Lower leg skin (tissue), 4 donors: ENCODE measurements around the gene PATJ. TPM values are rescaled to one million over a fixed set of nuclear protein-coding genes. Genes with fewer than 3 reads are reported as not detected.
"Not testable (repeated sequence)": the region's sequence is repeated elsewhere in the genome, so short reads cannot be mapped to it uniquely, and the experiment has no call there.

ENCODE experiments used
- DNase-seq, 2 donors: peaks; one replicate each; pipeline ENCODE4 v3.0.0-alpha.2; 2019; ENCODE audit warnings: low spot score in 2 of 2
- H3K4me3 ChIP-seq: fragments of 200-600 bp; sonication (generic); 2 replicates; pipeline ENCODE4 v1.5.1; 2017; ENCODE audit warnings: mild to moderate bottlenecking, low read depth; ENCODE audit not compliant: poor library complexity, severe bottlenecking
- CTCF ChIP-seq, 3 donors: fragments of 450-650 bp; IDR thresholded peaks; one replicate each; pipeline ENCODE4 v1.5.1; 2016; ENCODE audit warnings: antibody characterized with exemption in 3 of 3, mild to moderate bottlenecking in 3 of 3, moderate library complexity in 2 of 3
- POLR2A ChIP-seq, 2 donors: fragments of 450-650 bp; IDR thresholded peaks; one replicate each; pipeline ENCODE4 v1.6.1; 2016 to 2017; ENCODE audit warnings: antibody characterized with exemption in 2 of 2, mild to moderate bottlenecking in 1 of 2, moderate library complexity in 1 of 2
- WGBS, 2 donors: methylation state at CpG; one replicate each; pipeline ENCODE4 v1.1.5; 2018; 5-methylcytosine and 5-hydroxymethylcytosine counted together
- intact Hi-C: fragments of 100-400 bp; cut with DNase I; formaldehyde crosslinking; loops from one replicate; pipeline ENCODE4 v1.15.0; 2023; ENCODE audit warnings: low total_unique reads
- total RNA-seq, 4 donors: library from RNA; depleted of rRNA; stranded (reverse); fragments of >200 nt; gene quantifications; one replicate each; pipeline ENCODE4 v1.1.0, GENCODE V29; 2016

The PATJ gene
- total RNA-seq: 10 to 100 TPM; 50.5 to 89.3 (median 64.5) TPM

- WGBS, 2 donors: 5 to 6% methylated on average over 35 to 37 of the region's 54 CpGs
- DNase-seq: peak; percentile 50 to 91
- peak within 1 kb of the TSS; percentile 82 for H3K4me3 ChIP-seq
- no peak for TF ChIP-seq POLR2A (IDR thresholded peaks at IDR 0.05)
- TF ChIP-seq CTCF (IDR thresholded peaks at IDR 0.05): no peak
- intact Hi-C loops: no loop called here
These were observed at the start of gene PATJ for GRCh38 chr1:61741711-61742619. PATJ (plus strand) TSS chr1:61742480; CDS start chr1:61762893, 20,413 bp downstream.

- DNase-seq: no peak
- 84 to 86% methylated on average over 3 of the region's 3 CpGs for WGBS, 2 donors
- intact Hi-C loops: no loop called here
- TF ChIP-seq POLR2A (IDR thresholded peaks at IDR 0.05) (no peak), CTCF (IDR thresholded peaks at IDR 0.05) (no peak)
- H3K4me3 ChIP-seq: no peak overlapping the region
These were observed 42.1 kb upstream of the PATJ start for GRCh38 chr1:61699911-61700851.

GRCh38 chr1:61708953-61709907 is 33.0 kb upstream of the PATJ start:
- TF ChIP-seq CTCF (IDR thresholded peaks at IDR 0.05): no peak
- TF ChIP-seq POLR2A (IDR thresholded peaks at IDR 0.05): no peak
- intact Hi-C loops: no loop called here
- 95 to 96% methylated on average over 7 of the region's 7 CpGs for WGBS, 2 donors
- no peak for DNase-seq
- no peak overlapping the region for H3K4me3 ChIP-seq

GRCh38 chr1:61709908-61710289 is 32.4 kb upstream of the PATJ start:
- 98% methylated on average over 2 of the region's 2 CpGs for WGBS, 2 donors
- TF ChIP-seq POLR2A (IDR thresholded peaks at IDR 0.05) (no peak), CTCF (IDR thresholded peaks at IDR 0.05) (no peak)
- no peak overlapping the region for H3K4me3 ChIP-seq

GRCh38 chr1:61711257-61711656 is 31.0 kb upstream of the PATJ start:
- H3K4me3 ChIP-seq, intact Hi-C loops, DNase-seq: not testable (repeated sequence)
- WGBS, 2 donors: 77 to 86% methylated on average over 4 of the region's 4 CpGs

More at GRCh38 chr1:61709908-61710289, 32.4 kb upstream of the PATJ start:
- no peak for DNase-seq
- intact Hi-C loops: no loop called here
